AG10803 (cell line): ENCODE measurements around the gene LRRC55.

Source experiments
- DNase-seq: peaks from one replicate; pipeline ENCODE4 v3.0.0; 2010; ENCODE audit warnings: low read depth
- H3K4me3 ChIP-seq: 2 replicates; pipeline ENCODE4 v1.5.1; 2011; ENCODE audit warnings: mild to moderate bottlenecking, low read length, control low read depth
- CTCF ChIP-seq: conservative IDR thresholded peaks from 2 replicates; pipeline ENCODE4 v1.5.1; 2011; ENCODE audit warnings: mild to moderate bottlenecking, low read length, control low read depth, inconsistent platforms

Gene LRRC55

GRCh38 chr11:57233702-57234101 lies 51.9 kb downstream of the LRRC55 start:
- H3K4me3 ChIP-seq: no peak overlapping the region
- no peak for DNase-seq
- TF ChIP-seq CTCF: no peak

GRCh38 chr11:57235761-57236703 lies 54.3 kb downstream of the LRRC55 start:
- H3K4me3 ChIP-seq: no peak overlapping the region
- TF ChIP-seq CTCF: no peak
- DNase-seq: no peak

- H3K4me3 ChIP-seq: no peak within 1 kb of the TSS
- no peak for DNase-seq
- TF ChIP-seq CTCF: no peak
These were observed 55.5 kb downstream of the LRRC55 start, which contains the start of gene APLNR for GRCh38 chr11:57237204-57237681. Gene APLNR (minus strand): TSS chr11:57237250. CDS start chr11:57237004, 246 bp downstream.

GRCh38 chr11:57239348-57239747 lies 57.6 kb downstream of the LRRC55 start:
- TF ChIP-seq CTCF: no peak
- DNase-seq: no peak
- H3K4me3 ChIP-seq: no peak overlapping the region

GRCh38 chr11:57240007-57240406 lies 58.3 kb downstream of the LRRC55 start:
- no peak overlapping the region for H3K4me3 ChIP-seq
- DNase-seq: no peak
- TF ChIP-seq CTCF: no peak

GRCh38 chr11:57240757-57241156 lies 59.0 kb downstream of the LRRC55 start:
- H3K4me3 ChIP-seq: no peak overlapping the region
- no peak for DNase-seq
- TF ChIP-seq CTCF: no peak
